ENCODE results near the gene DPY19L2. TPM values are rescaled to one million over a fixed set of nuclear protein-coding genes. Genes with fewer than 3 reads are reported as not detected.
"Not testable (repeated sequence)": the region's sequence is repeated elsewhere in the genome, so short reads cannot be mapped to it uniquely, and the experiment has no call there.

Gene DPY19L2
- total RNA-seq, 2 donors from 2014 or later: 0.64 to 1.5 TPM

DNA sequence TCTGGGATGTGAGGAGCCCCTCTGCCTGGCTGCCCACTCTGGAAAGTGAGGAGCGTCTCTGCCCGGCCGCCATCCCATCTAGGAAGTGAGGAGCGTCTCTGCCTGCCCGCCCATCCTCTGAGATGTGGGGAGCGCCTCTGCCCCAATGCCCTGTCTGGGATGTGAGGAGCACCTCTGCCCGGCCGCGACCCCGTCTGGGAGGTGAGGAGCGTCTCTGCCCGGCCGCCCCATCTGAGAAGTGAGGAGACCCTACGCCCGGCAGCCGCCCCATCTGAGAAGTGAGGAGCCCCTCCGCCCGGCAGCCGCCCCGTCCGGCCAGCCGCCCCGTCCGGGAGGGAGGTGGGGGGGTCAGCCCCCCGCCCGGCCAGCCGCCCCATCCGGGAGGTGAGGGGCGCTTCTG lies 18.3 kb upstream of the DPY19L2 start:
- not testable (repeated sequence) for ATAC-seq; H3K27me3 Mint-ChIP-seq; H3K9me3 Mint-ChIP-seq; H3K27ac Mint-ChIP-seq; H3K4me1 Mint-ChIP-seq (ENCODE audit: low read depth in 2 of 2); DNase-seq (ENCODE audit: low spot score); H3K4me3 Mint-ChIP-seq; H3K36me3 Mint-ChIP-seq

DNA sequence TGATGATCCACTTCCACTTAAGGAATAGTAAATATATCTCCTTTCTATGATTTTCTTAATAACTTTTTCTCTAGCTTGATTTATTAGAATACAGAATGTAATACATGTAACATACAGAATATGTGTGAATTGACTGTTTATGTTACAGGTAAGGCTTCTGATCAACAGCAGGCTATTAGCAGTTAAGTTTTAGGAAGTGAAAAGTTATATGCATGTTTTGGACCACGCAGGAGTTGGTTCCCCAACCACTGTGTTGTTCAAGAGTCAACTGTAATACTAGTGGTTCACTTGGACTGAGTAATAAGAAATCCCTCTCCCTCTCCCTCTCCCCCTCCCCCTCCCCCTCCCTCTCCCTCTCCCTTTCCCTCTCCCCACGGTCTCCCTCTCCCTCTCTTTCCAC lies 17.5 kb upstream of the DPY19L2 start:
- not testable (repeated sequence) for DNase-seq (ENCODE audit: low spot score); H3K4me3 Mint-ChIP-seq; ATAC-seq; H3K4me1 Mint-ChIP-seq (ENCODE audit: low read depth in 2 of 2); H3K9me3 Mint-ChIP-seq; H3K36me3 Mint-ChIP-seq; H3K27ac Mint-ChIP-seq; H3K27me3 Mint-ChIP-seq

DNA sequence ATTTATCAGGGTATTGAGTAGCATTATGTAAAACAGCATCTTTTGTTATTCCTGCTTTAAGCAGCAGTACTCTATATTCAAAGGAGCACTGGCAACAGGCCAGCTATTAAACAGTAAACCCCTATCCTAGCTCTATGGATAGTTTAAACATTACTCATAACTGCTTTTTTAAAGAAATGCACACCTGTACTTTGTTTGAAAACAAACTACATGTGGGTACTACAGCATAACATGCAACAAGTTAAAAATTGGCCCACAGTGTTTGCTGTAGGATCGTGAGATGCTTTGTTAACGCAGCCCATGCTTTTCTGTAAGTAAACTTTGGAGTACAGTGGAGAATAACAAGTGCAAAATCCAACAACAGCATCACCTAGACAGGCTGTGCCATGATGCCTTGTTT lies 14.3 kb upstream of the DPY19L2 start:
- not testable (repeated sequence) for ATAC-seq; DNase-seq (ENCODE audit: low spot score); H3K4me1 Mint-ChIP-seq (ENCODE audit: low read depth in 2 of 2); H3K27ac Mint-ChIP-seq; H3K9me3 Mint-ChIP-seq; H3K36me3 Mint-ChIP-seq; H3K4me3 Mint-ChIP-seq; H3K27me3 Mint-ChIP-seq

DNA sequence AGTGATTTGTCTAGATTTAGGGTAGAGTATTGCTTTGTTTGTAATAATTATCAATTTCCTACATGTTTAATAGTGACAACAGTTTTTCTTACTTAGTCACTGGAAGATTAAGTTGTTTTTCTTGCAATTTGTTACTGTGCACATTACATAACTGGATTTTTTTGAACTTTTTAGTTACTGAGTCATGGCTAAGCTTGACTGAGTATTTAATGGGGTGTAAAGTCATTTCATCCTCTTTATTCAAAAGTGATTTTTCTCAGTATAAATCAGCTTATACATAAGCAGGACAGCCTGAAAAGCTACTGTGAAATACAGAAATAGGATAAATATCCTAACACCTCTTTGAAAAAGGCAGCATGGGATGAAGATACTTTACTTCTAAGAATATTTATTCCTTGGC lies 12.5 kb upstream of the DPY19L2 start:
- not testable (repeated sequence) for H3K27me3 Mint-ChIP-seq; H3K4me1 Mint-ChIP-seq (ENCODE audit: low read depth in 2 of 2)

DNA sequence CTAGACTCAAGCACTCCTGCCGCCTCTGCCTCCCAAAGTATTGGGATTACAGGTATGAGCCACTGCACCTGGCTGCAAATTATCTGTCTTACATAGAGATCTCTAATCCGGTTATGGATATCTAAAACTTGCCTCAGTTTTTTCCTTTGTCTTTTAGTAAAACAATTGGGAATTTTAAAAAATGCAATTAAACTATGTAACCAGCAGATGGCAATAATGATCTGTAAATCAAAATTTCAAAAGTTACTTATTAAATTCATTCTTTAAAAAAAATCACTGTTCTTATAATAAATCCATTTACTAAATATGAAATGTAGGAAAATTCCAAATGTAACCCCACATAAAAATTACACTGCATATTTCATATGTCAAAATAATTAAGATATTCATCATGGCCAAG lies 4.3 kb upstream of the DPY19L2 start:
- ATAC-seq; H3K4me1 Mint-ChIP-seq (ENCODE audit: low read depth in 2 of 2): not testable (repeated sequence)

More for the DNA sequence above, 12.5 kb upstream of the DPY19L2 start:
- not testable (repeated sequence) for H3K27ac Mint-ChIP-seq; H3K36me3 Mint-ChIP-seq; H3K4me3 Mint-ChIP-seq; DNase-seq (ENCODE audit: low spot score); ATAC-seq; H3K9me3 Mint-ChIP-seq

DNA sequence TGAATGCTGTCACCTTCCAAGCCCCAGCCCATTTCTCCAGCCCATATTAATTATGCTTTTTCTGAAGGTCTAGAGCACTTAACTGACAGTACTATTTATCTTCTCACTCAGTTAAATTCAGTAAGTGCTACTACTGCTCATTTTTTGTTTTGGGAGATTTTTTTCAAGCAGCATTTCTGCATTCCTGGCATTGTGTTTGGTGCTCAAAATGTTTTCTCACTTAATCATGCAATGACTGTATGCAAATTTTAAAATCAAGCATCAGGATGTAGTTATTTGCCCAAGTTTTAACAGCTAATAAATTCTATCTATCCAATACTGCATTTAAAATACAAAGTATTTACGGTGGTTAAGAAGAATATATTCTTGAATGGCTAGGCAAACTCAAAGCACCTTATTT lies 1.6 kb upstream of the DPY19L2 start:
- Mint-ChIP-seq H3K4me3 (peak overlapping the region; percentile 11), H3K27me3 (peaks cover 19 to 21% of the 10 kb centered on the region in 2 donors)
- DNase-seq (ENCODE audit: low spot score); ATAC-seq; H3K9me3 Mint-ChIP-seq; H3K27ac Mint-ChIP-seq; H3K36me3 Mint-ChIP-seq; H3K4me1 Mint-ChIP-seq (ENCODE audit: low read depth in 2 of 2): not testable (repeated sequence)

More for the DNA sequence above, 4.3 kb upstream of the DPY19L2 start:
- H3K36me3 Mint-ChIP-seq; H3K4me3 Mint-ChIP-seq; H3K9me3 Mint-ChIP-seq; DNase-seq (ENCODE audit: low spot score); H3K27ac Mint-ChIP-seq: not testable (repeated sequence)
- H3K27me3 Mint-ChIP-seq: peaks cover 15 to 16% of the 10 kb centered on the region in 2 donors

DNA sequence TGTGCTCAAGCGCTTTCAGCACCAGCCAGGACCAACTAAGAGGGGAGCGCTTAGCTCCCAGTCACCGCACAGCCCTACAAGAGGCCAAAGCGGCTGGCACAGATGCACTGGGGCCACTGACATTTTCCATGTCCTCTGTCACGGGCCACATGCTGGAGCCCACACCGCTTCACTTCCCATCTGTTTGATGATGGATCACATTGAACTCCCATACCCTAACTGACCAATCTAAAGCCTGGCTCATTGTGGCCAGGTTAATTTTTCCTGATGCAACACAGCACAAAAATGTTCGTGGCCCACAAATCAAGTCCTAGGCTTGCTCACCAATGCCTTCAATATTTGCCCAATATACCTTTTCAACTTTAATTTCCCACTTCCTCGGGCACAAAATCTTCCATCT lies 1.1 kb upstream of the DPY19L2 start:
- Mint-ChIP-seq H3K4me3 (peak overlapping the region; percentile 11), H3K27me3 (peaks cover 19 to 21% of the 10 kb centered on the region in 2 donors)
- H3K36me3 Mint-ChIP-seq; H3K9me3 Mint-ChIP-seq; H3K27ac Mint-ChIP-seq; DNase-seq (ENCODE audit: low spot score); ATAC-seq; H3K4me1 Mint-ChIP-seq (ENCODE audit: low read depth in 2 of 2): not testable (repeated sequence)

DNA sequence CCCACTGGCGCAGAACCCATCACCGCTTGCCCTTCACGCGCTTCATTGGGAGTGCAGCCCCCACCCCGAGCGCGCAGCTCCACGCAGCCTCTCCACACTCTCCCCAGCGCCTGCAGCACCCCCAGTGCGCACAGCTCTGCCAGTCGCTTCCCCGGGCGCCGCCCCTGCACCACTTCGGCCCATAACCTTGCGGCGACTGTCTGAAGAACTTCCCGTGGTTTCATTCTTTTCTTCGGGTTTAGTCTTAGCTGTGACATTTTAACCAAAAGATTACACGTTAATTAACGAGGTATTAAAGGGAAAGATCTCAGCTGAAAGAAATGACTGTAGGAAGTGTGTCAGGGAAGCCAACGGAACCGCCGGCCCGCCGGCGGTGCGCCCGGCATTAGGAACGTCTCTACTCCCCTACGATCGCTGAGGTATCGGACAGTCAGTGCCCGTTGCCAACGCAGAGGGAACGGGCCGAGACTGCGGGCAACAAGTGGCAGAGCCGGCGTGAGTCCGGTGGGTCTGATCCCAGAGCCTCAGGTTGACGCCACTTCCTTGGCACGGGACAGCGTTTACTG lies 590 bp upstream of the DPY19L2 start:
- H3K36me3 Mint-ChIP-seq; H3K27ac Mint-ChIP-seq; H3K9me3 Mint-ChIP-seq; DNase-seq (ENCODE audit: low spot score); H3K4me1 Mint-ChIP-seq (ENCODE audit: low read depth in 2 of 2): not testable (repeated sequence)
- Mint-ChIP-seq H3K27me3 (peaks cover 19 to 21% of the 10 kb centered on the region in 2 donors), H3K4me3 (peak overlapping the region; percentile 4)
- peak in 1 of 2 donors; percentile 41 for ATAC-seq

DNA sequence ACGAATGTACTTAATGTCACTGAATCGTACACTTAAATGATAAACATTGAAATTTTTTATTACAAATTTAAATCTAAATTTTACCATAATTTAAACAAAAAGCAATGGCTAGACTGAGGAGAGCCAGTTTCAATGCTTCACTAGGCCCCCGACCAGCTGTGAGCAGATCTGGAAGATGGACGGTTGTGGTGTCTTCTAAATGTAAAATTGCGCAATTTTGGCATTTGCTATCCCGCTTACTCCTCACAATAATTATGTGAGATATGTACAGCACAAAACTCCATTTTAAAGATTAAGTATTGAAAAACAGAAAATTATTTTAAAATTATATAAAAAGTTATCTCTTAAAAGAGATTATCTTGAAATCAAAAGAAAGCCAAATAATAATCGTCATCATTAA lies 5.3 kb downstream of the DPY19L2 start:
- H3K9me3 Mint-ChIP-seq, ATAC-seq: not testable (repeated sequence)
- peaks cover 8 to 11% of the 10 kb centered on the region in 2 donors for H3K27me3 Mint-ChIP-seq

DNA sequence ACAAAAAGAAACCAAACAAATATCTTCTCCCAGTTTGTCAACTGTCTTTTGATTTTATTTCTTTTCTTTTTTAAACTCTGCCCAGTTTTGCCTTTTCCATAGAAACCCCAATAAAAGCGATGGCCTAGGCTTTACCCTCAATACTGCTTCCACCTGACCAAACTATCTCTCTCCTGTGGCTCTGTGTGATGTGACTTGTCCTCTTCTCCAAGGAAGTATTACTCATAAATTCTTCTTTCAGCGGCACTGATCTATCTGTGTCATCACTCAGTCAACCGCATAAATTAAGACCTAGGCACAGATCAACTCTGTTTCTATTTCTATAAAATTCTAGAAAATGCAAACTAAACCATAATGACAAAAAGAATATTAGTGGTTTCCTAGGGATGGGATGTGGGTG lies 9.8 kb downstream of the DPY19L2 start:
- H3K27ac Mint-ChIP-seq; H3K36me3 Mint-ChIP-seq; H3K9me3 Mint-ChIP-seq; ATAC-seq; H3K27me3 Mint-ChIP-seq; H3K4me3 Mint-ChIP-seq; H3K4me1 Mint-ChIP-seq (ENCODE audit: low read depth in 2 of 2); DNase-seq (ENCODE audit: low spot score): not testable (repeated sequence)

More for the DNA sequence above, 5.3 kb downstream of the DPY19L2 start:
- H3K36me3 Mint-ChIP-seq; H3K27ac Mint-ChIP-seq; H3K4me3 Mint-ChIP-seq; H3K4me1 Mint-ChIP-seq (ENCODE audit: low read depth in 2 of 2); DNase-seq (ENCODE audit: low spot score): not testable (repeated sequence)

DNA sequence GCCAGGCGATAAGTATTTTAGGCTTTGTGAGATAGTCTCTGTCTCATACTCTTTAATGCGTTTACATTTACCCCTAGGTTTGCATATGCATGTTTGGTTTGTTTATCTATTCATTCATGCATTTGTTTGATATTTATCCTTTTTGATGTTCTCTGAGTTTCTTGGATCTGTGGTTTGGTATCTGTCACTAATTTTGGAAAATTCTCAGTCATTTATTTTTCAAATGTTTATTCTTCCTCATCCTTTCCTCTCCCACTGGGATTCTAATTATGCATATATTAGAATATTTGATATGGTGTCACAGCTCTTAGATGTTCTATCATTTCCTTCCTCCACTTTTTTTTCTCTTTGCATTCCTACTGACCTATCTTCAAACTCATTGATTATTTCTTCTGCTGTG lies 11.9 kb downstream of the DPY19L2 start:
- not testable (repeated sequence) for H3K36me3 Mint-ChIP-seq; H3K27me3 Mint-ChIP-seq; H3K4me3 Mint-ChIP-seq; DNase-seq (ENCODE audit: low spot score); ATAC-seq; H3K9me3 Mint-ChIP-seq; H3K27ac Mint-ChIP-seq; H3K4me1 Mint-ChIP-seq (ENCODE audit: low read depth in 2 of 2)

DNA sequence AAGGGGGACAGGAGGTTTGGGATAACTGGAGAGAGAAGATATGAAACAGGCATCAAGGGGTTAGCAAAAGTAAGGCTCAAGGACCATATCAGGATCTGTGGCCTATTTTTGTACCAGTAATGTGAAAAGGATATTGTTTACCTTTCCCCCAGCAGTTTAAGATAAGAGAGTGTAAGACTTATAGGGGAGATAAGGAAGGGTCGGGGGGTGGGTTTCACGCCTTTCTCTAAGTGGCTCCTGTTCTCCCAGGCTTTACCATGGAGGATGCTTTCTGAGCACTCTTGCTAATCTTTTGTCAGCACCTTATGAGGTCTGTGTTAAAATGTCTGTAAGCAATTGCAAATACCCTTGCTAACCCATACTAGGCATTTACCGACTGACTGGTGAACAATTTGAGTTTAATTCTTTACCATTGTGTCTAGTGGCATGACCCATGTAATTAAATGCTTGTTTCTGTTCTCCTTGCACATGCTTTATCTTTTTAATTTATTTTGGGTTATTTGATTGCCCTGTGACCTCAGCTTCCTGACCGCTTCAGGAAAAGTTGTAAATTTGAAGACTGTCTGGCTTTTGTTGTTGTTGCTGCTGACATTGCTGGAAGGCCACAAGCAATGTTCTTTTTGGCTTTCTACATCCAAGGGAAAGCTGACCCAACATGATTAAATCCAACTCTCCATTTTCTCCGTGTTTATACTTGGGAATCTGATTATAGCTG lies 12.6 kb downstream of the DPY19L2 start:
- not testable (repeated sequence) for H3K4me3 Mint-ChIP-seq; H3K4me1 Mint-ChIP-seq (ENCODE audit: low read depth in 2 of 2); ATAC-seq; H3K36me3 Mint-ChIP-seq; DNase-seq (ENCODE audit: low spot score); H3K27me3 Mint-ChIP-seq; H3K27ac Mint-ChIP-seq; H3K9me3 Mint-ChIP-seq

DNA sequence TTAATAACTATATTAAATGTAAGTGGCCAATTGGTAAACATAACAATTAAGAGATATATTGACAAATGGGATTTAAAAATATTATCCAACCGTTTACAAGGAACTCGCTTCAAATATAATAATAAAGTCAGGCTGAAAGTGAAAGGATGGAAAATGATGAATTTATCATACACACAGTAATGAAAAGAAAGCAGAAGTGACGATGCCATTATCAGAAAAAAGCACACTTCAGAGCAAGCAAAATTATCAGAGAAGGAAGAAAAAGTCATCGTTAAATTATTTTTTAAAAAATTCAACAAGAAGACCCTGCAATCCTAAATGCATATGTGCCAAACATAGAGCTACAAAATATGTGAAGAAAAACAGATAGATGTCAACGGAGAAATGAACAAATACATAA lies 13.8 kb downstream of the DPY19L2 start:
- not testable (repeated sequence) for H3K27ac Mint-ChIP-seq, H3K36me3 Mint-ChIP-seq

DNA sequence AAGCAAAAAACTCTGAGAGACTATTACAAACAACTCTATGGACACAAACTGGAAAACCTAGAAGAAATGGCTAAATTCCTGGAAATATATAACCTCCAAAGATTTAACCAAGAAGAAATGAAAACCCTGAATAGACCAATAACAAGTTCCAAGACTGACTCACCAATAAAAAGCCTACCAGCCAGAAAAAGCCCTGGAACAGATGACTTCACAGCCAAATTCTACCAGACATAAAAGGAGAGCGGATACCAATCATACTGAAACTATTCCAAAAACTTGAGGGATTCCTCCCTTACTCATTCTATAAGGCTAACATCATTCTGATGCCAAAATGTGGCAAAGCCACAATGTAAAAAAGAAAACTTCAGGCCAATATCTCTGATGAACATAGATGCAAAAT lies 18.8 kb downstream of the DPY19L2 start:
- H3K27ac Mint-ChIP-seq; H3K36me3 Mint-ChIP-seq; DNase-seq (ENCODE audit: low spot score); H3K9me3 Mint-ChIP-seq; H3K4me3 Mint-ChIP-seq; ATAC-seq; H3K4me1 Mint-ChIP-seq (ENCODE audit: low read depth in 2 of 2); H3K27me3 Mint-ChIP-seq: not testable (repeated sequence)

More for the DNA sequence above, 13.8 kb downstream of the DPY19L2 start:
- ATAC-seq; H3K4me3 Mint-ChIP-seq; H3K9me3 Mint-ChIP-seq; H3K27me3 Mint-ChIP-seq; DNase-seq (ENCODE audit: low spot score); H3K4me1 Mint-ChIP-seq (ENCODE audit: low read depth in 2 of 2): not testable (repeated sequence)
